ENCODE measurements around the gene CADM3.

The CADM3 gene, protein sequence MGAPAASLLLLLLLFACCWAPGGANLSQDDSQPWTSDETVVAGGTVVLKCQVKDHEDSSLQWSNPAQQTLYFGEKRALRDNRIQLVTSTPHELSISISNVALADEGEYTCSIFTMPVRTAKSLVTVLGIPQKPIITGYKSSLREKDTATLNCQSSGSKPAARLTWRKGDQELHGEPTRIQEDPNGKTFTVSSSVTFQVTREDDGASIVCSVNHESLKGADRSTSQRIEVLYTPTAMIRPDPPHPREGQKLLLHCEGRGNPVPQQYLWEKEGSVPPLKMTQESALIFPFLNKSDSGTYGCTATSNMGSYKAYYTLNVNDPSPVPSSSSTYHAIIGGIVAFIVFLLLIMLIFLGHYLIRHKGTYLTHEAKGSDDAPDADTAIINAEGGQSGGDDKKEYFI

GRCh38 chr1:159171254-159171687 is at the start of gene CADM3:
CADM3 (plus strand) TSS chr1:159171615; CDS start chr1:159171766, 151 bp downstream.
- DNase-seq, result peak; percentile 33 to 37

GRCh38 chr1:159122005-159122621 is 49.3 kb upstream of the CADM3 start:
- no peak for DNase-seq

DNA sequence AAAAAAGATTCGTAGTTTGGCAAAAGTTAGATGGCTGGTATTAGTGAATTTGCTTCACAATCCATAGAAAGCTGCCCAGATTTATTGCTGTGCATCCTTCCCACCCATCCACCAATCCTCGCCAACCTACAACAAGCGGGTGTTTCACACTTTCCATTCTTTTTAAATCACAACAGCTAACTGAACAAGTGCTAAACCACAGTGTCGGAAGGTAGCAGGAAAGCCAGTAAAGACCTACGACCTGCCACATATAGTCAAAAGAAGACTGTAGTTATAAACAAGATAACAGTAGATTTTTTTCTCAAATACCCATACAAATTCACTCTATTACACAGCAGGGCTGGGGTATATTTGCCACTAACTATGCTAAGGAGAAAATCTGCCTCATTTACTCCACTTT is 47.8 kb upstream of the CADM3 start:
- no peak for DNase-seq

DNA sequence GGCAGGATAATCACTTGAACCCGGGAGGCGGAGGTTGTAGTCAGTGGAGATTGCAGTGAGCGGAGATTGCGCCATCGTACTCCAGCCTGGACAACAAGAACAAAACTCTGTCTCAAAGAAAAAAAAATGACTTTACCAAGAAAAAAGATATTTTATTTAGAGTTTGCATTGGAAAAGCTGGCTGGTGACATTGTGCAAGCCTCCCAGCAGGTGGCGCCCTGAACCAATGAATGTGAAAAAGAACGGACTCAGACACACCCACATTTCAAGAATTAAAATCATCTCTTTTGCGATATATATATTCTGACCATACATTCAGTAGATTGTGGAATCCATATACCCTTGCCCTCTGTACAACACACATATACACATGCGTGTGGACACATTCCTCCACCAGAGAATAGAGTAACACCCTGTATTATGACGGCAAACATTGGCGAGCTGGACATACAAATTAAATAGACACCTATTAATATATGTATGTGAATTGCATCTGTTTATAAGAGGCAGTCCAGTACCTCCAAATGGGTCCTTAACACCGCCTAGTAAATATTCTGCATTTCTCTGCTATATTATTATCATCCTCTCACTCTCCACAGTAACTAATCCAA is 39.0 kb upstream of the CADM3 start:
- peak; percentile 52 to 56 for DNase-seq

- no peak for DNase-seq
These were observed 30.9 kb upstream of the CADM3 start for GRCh38 chr1:159140474-159140873.

GRCh38 chr1:159141584-159142390 is 29.6 kb upstream of the CADM3 start:
- DNase-seq, result peak; percentile 26 to 44

- no peak for DNase-seq
These were observed 29.1 kb upstream of the CADM3 start for GRCh38 chr1:159142391-159142663.

DNA sequence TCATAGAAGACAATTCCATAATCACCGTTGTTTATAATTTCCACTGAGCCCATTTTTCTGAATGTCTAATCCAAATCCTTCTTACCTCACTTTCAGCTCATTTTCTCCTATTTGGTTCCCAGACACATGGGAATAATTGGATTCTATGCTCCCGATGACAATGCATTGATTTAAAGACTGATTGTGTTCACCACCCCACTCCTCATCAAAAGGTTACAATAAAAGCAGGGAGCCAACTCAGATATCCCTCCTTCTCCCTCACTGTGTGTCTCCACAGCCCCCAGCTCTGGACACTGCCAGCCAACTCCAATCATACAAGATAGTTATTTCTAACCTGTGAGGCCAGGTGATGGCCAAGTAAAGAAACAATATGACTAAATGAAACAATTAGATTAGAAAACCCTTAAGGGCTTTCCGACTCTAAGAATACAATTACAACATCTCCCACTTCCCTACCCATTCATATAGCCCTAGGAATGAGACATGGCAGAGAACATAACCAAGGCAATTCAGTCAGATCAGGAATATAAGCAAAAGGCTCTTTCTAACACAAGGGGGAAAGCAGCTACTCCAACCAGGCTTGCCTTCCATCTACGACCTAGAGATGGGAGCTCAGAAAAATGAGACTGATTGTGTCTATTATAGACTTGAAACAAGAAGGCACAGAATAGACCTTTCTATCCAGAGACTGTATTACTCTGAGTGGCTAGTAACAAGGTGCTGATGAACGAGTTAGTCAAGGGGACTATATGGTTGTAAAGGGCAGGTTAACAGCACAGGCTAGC is 28.5 kb upstream of the CADM3 start:
- DNase-seq, result no peak

DNA sequence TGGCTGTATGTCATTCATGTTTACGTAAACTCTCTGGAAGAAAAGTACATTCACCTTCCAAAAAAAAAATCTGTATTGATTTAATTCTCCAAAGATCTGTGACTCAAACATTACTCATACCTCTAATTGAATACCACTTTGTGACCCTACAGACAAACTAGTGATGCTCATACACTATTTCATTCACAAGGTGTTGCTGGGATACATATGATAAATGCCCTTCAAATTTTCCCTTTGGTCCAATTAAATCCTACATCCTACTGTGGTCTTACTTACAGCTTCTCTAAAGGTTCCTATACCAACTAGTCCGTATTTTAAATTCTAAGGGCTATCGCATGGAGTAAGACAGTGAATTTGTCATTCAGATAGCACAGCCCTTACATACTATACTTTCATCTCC is 26.8 kb upstream of the CADM3 start:
- no peak for DNase-seq

- no peak for DNase-seq
These were observed 24.4 kb upstream of the CADM3 start for GRCh38 chr1:159146980-159147379.

GRCh38 chr1:159152031-159152430 is 19.4 kb upstream of the CADM3 start:
- DNase-seq, result no peak

- peak; percentile 72 to 88 for DNase-seq
These were observed 10.3 kb upstream of the CADM3 start for GRCh38 chr1:159161001-159161718.

- DNase-seq, result no peak
These were observed 9.7 kb upstream of the CADM3 start for GRCh38 chr1:159161719-159162026.

DNA sequence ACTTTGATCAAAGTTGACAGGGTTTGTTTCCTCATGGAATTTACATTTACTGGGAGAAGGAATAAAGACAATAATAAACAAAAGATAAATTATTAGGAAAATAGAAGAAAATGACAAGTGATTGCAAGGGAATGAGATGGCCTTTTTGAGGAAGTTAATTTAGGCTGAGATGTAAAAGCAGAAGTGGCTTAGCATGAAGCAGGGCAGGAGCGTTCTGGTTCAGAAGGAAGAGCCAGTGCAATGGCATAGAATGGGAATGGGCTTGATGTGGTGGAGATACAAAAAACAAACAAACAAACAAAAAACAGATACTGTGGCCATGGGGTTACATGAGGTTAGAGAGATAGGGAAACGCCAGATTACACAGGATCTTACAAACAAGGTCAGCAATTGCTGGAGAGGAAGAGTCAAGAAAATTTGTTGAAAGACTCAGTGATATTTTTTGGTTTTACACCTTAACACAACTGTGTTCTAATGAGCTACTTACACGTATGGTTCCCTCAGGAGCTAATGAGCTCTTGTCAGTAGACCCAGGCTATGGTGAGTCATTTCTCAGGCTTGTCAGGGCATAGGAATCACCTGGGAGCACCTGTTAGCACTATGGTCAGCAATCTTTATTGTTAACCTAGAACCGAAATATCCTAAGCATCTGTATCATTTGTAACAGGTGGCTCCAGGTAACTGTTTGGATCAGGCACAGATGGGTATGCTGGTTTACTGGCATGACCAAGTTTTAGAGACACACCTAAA is 8.7 kb upstream of the CADM3 start:
- DNase-seq, result no peak

GRCh38 chr1:159163614-159164228 is 7.7 kb upstream of the CADM3 start:
- no peak for DNase-seq

GRCh38 chr1:159168043-159168442 is 3.4 kb upstream of the CADM3 start:
- no peak for DNase-seq

DNA sequence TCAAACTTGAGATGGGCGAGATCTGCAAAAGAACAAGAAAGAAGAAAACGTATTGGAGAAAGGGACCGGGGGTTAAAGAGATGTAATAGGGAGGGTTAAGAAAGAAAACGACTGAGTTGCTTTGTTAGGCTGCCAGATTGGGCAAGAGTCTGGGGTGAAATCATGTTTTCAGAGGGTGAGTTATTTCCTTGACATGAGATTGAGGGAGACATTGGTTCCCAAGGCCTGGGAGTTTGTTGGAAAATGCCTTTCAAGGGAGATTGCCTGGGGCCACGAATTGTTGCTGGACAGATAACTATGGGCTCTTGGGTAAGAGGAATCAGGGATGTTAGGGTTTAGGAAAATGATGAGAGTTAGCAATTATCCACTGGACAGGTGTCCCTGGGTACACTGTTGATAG is 776 bp upstream of the CADM3 start:
- no peak for DNase-seq

DNA sequence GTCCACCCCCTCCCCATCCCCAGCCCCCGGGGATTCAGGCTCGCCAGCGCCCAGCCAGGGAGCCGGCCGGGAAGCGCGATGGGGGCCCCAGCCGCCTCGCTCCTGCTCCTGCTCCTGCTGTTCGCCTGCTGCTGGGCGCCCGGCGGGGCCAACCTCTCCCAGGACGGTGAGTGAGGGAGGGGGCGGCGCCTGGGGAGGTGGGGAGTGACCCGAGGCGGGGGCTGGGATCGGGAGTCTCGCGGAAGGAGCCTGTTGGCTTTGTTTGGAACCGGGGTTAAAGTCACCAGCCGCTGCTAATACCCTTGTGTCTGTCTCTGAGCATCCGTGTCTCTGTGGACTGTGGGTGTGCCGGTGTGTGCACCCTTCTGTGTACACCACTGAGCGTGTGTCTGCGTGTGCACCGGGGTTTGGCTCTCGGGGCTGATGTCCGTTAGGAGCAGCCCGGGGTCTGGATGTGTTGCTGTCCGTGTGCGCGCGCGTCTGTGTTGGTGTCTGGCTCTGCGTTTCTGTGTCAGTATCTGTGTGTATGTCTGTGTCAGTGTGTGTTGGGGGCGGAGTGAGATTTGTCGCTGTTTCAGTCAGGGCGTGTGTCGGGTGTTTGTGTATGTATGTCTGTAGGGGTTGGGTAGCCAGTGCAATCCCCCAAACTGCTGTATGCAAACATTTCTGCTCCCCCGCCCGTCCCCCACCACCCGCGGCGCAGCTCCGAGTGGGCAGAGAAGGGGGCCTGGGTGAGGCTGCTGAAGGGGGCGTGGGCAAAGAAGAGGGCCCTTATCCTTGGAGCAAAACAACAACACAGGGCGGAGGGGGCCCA is 480 bp downstream of the CADM3 start:
- DNase-seq, result peak in 1 of 2 donors; percentile 19

DNA sequence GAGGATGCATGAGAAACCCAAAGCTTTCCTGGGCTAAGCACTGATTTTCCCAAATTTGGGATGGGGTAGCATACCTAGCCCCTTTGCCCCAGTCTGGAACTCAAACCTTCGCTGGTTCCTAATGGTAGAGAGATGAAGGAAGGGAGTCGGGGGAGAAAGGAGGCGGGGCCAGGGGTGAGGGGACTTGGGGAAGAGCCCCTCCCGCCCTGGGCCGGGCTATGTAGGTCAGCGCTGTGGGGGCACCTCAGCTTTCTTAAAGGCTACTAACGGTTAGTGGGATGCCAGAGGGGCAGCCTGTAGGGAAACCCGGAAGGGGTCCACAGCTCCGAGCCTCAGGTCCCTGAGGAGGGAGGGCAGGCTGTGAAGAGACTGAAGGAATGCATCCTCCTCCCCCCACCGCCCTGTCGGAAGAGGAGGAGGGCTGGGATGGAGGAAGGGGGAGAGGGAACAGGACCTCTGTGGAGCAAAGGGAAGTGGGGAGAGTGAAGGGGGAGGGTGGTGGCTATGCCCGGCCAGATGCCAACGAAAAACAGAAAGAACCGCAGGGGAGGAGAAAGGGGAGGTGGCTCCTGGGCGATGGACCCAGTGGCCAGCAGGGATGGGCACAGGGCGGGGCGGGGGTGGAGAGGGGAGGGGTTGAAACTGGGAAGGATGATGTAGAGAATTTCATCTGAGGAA is 1.3 kb downstream of the CADM3 start:
- DNase-seq, result no peak

Measured in hippocampal formation (tissue), 2 donors.